ENCODE measurements around the gene HLA-DRB1.
"Not testable (repeated sequence)": the region's sequence is repeated elsewhere in the genome, so short reads cannot be mapped to it uniquely, and the experiment has no call there.

Gene HLA-DRB1

GRCh38 chr6:32554116-32554965 is 35.3 kb downstream of the HLA-DRB1 start:
- no peak for DNase-seq

- no peak for DNase-seq
Measured at GRCh38 chr6:32553037-32553742, 36.5 kb downstream of the HLA-DRB1 start.

DNA sequence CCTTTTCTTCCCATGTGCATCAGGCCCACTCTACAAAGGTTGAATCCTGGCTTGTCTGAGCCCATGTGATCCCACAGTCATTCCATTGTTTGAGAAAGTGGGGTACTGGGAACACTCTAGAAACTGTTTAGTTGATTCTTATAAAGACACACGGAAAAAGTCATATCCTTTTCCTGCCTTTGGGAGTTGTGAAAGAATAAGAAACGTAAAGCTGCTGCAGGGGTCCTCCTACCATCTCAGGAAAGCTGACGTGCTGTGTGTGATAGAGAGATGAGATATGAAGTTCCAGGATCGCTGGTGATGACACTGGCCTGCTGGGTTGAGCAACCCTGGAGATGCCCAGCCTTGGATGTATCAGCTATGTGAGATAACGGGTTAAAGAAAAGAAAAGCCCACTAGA is 38.2 kb downstream of the HLA-DRB1 start:
- no peak for DNase-seq

DNA sequence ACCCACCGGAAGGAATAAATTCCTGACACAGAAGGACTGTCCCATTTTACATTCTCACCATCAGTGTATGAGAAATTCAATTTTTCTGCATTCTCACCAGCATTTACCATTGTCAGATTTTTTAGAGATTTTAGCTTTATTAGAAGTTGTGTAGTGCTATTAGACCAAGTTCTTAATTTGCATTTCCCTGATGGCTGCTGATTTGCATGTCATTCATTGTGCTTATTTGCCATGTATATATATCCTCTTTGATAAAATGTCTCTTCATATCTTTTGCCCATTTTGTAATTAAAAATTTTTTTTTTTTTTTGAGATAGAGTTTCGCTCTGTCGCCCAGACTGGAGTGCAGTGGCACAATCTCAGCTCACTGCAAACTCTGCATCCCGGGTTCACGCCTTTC is 49.8 kb downstream of the HLA-DRB1 start:
- DNase-seq: no peak

GRCh38 chr6:32530431-32530793 is 59.2 kb downstream of the HLA-DRB1 start:
- DNase-seq: not testable (repeated sequence)

DNA sequence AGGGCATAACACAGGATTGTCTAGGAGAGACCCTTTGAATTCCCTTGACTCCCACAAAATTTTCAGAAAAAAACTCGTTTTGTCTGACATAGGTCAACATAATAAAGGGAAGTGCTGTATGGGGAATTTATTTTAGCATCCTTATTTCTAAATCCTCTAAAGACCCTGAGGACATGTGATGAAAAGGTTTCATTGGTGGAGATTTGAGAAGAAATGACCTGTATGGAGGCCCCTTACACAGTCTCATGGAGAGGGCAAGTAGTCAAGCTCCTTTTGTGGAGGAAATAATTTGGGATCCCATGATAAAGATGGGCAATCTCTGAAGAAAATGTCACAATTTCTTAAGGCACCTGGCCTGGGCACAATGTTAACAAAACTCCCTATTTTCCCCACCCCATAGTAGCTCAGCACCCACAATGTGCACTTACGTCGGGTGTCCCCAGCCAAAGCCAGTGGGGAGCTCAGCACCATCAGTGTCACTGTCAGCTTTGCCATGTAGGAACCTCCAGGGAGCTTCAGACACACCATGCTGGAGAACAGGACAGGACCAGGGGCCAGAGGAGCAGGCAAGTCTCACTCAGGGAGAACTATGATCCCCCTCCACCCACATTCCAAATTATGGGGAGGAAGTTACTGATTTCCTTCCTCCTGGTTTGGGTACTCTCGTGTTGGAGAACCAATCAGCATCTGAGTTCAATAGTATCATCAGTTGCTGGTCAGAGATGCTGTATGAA is 59.8 kb downstream of the HLA-DRB1 start, which contains the start of gene HLA-DRB5:
HLA-DRB5 (minus strand) TSS at position 591 of the 734 bp plus-strand sequence; CDS start at position 528, 63 bp downstream.
- peak; percentile 44 for DNase-seq

Measured in CD4-positive, alpha-beta T cell treated with Interleukin-10 for 1 hour (primary cell).